ENCODE measurements around the gene SEPTIN8.

- TF ChIP-seq CTCF (conservative IDR thresholded peaks at IDR 0.05; ENCODE audit: low read length) (no peak), EZH2phosphoT487 (IDR thresholded peaks at IDR 0.05; ENCODE audit: borderline replicate concordance) (no peak)
These were observed 3.3 kb downstream of the SEPTIN8 start for GRCh38 chr5:132773601-132774355.
